HG03354 (cell line): ENCODE measurements around the gene FBRSL1.

Experiments used
- ATAC-seq: cut with Tn5 transposase; IDR thresholded peaks from one replicate; pipeline ENCODE4 v1.9.1; 2021; ENCODE audit warnings: mild to moderate bottlenecking; ENCODE audit not compliant: unreplicated experiment, poor library complexity, severe bottlenecking

Gene FBRSL1

DNA sequence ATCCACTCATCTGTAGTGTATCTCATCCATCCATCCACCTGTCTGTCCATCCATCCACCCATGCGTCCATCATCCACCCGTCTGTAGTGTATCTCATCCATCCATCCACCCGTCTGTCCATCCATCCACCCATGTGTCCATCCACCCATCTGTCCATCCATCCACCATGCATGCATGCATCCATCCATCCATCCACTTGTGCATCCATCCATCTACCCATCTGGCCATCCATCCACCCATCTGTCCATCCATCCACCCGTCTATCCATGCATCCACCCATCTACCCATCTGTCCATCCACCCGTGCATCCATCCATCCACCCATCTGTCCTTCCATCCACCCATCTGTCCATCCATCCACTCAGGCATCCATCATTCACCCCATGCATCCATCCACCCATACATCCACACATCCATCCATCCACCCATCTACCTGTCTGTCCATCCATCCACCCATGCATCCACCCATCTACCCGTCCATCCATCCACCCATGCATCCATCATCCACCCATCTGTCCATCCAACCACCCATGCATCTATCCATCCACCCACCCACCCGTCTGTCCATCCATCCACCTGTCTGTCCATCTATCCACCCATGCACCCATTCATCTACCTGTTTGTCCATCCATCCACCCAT lies 28.5 kb downstream of the FBRSL1 start:
- no peak for ATAC-seq

DNA sequence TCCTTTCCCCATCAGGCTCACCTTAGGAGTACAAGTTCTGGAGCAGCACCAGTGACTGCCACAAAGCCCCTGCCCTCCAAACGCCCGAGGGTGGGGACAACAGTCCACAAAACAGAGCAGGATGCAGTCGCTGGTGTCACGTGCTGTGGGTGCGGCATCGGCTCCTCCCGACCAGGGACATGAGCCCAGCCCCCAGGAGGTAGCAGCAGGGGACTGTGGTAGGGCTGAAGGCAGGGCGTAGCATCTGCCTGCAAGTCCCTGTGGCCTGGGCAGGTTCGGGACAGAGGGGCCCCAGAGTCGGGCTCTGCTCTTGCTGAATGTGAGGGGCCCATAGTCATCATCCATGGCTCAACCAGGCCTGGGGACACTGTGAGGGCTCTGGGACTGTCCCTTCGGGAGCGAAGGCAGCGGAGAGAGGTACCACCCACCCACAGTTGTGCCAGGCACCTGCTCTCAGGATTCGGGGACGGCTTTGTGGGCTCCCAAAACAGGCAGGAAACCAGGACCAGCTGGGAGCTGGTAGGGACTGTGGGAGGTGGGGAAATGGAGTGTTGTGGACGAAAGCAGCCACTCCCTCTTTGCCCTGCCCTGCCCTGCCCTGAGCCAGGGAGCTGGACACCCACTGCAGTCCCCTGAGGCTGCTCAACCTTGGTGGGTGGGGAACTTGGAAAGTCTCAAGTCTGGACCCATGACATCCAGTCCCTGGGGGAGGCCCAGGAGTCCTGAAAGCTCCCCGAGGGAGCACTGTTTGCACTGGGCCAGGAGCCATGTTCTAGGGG lies 30.7 kb downstream of the FBRSL1 start:
- ATAC-seq: no peak

DNA sequence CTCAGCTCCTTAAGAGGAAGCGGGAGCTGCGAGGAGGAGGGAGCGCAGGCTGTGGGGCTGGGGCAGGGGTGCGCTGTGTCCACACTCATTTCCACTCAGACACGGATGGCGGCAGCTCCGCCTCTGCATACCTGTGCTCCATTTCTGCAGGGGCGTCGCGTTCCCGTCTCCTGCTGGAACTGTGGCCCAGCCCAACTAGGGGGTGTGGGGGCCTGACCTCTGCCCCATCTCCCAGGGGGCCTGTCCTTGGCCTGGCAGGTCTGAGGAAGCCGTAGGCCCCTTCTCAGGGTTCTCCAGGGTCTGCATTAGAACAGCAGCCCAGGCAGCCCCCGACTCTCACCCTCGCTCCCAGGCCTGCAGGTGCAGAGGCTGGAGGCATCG lies 31.2 kb downstream of the FBRSL1 start:
- ATAC-seq: no peak

DNA sequence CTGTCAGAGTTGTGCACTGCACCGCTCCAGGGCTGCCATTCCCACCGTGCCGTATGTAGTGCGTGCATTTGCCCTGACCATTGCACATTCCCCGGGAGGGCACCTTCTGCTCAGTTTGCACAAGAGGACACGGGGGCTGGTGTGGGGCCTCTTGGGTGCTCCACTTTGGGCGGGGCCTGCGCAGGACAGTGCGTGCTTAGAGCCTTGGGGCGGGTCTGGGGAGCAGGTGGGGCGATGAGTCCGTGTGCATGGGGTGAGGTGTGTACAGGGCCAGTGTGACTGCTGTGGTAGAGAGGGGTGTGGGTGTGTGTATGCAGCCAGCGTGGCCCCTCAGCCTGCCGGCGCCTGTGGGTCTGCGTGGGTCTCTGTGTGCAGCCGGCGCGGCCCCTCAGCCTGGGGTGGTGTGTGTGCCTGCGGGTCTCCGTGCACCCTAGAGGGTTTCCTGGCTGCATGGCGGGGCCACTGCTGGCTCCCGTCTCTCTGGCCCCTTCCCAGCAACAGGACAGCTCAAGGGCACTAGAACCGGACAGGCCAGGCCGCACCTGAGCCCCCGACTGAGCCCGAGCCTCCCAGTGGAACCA lies 31.9 kb downstream of the FBRSL1 start:
- ATAC-seq: no peak

DNA sequence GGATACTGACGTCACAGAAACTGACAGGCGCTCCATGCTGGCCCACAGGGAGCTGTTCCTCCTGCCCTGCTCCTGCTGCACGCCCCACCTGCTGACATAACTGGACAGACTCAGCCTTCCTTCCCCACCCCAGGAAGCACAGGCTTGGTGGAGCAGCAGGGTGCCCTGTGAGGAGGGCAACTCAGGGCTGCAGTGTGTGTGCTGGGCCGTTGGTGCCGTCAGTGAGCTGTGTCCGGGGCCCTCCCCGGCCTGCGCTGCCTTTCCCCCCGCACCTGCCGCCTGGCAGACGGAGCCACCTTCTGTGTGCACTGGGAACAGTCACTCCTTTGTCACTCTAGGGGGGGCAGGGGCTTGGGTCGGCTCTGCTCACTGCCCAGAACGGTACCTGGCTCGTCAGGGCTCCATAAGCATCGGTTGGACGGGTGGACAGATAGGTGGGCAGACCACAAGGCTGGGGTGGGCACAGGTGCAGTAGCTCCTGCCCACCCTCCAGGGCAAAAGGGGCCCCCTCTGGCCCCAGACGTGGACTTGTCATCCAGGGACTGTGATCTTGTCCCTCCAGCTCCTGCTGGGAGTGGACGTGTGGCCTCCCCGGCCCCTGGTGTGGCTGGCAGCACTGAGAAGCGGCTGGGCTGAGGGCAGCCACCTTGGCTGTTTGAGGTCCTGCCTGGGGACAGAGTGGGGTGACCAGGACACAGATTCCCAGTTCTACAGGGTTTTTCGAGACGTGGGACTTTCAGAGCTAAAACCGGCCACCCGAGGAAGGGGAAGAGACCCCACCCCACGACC lies 32.8 kb downstream of the FBRSL1 start:
- ATAC-seq: no peak

DNA sequence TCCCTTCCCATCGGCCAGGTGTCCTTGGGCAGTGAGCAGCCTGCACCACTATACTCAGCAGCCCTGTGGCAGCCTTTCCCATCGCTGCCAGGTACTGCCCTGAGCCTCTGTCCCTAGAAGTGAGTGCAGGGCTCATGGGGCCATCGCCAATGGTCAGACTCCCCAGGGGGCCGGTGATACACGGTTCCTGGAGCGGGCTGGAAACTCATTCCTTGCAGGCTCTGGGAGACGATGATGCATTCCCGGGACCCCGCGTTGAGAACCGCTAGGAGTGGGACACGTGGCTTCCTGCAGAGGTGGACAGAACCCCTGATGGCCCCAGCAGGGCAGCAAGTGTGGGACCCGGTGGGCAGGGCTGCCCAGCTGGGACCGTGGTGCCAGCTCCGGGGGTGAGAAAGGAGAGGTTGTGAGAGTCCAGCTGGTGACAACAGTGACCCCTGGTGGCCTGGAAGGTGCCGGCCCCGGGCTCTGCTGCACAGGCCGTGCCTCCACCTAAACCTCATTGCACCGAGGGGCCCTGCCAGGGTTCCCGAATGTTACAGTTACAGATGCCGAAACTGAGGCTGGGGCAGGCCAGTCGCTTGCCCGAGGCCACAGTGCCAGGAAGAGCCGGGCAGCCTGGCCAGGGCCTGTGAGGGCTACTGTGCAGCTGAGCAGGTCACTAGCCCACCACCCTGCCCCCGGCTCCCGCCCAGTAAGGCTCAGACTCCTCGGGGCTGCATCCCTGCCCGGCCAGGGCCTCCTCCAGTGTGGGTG lies 33.8 kb downstream of the FBRSL1 start:
- no peak for ATAC-seq

DNA sequence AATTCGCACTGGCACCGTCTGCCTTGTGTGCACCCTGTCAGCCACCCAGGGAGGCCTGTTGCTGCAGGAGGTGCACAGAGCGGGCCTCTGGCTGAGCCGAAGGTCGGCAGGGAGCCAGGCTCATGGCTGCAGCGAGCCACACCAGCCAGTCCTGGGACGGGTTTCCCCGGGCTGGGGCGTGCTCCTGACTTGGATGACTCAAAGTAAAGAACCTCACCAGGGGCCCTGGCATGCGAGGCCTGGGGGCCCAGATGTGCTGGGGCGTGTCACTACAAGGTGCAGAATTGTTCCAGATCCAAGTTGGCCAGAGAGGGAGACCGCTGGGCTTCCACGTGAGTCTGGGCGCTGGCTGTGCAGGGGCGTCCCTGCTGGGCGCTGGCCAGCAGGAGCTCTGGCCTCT lies 34.5 kb downstream of the FBRSL1 start:
- ATAC-seq: no peak

GRCh38 chr12:132525011-132525832 lies 35.3 kb downstream of the FBRSL1 start:
- no peak for ATAC-seq

DNA sequence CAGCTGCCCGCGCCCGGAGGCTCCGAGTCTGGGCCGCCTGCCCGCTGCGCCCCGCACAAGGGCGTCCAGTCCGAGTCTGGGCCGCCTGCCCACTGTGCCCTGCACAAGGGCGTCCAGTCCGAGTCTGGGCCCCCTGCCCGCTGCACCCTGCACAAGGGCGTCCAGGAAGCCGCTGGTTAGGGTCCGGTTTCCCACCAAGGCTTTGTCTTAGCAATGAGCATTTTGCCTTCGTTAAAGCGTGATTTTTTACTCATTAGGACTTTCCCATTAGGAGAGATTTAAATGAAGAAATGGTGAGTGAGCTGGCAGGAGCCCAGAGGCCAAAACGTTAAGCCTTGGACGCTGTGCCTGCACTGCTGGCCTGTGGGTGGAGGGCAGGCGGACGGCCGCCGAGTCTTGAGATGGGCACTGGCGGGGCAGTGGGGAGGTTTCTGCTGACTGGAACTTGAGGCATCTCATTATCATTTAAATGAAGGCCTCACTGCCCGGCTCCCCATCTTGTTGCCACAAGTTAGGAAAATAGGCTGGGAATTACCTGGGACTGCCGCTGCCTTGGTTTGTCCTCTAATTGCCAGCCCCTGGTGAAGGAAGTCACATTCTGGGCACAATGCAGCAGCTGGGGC lies 36.0 kb downstream of the FBRSL1 start:
- ATAC-seq: no peak

GRCh38 chr12:132527186-132527882 lies 37.4 kb downstream of the FBRSL1 start:
- ATAC-seq: no peak

DNA sequence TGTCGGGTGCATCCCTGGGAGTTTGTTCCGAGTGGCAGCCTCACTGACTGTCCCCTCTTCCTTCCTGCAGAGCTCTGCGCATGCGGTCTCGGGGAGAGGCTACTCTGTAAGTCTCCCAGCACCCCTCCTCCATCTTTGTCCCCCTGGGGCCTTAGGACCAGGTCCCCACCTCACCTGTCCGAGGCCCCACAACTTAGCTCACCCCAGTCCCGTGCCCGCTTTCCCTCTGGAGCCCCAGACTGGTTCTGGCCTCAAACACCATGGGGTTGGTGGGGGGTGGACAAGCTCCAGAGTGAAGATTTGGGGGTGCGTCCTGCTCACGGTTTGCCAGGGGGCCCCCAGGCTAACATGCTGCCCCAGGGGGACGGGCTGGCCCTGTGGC lies 37.9 kb downstream of the FBRSL1 start:
- ATAC-seq: no peak

GRCh38 chr12:132528564-132529106 lies 38.7 kb downstream of the FBRSL1 start:
- no peak for ATAC-seq

DNA sequence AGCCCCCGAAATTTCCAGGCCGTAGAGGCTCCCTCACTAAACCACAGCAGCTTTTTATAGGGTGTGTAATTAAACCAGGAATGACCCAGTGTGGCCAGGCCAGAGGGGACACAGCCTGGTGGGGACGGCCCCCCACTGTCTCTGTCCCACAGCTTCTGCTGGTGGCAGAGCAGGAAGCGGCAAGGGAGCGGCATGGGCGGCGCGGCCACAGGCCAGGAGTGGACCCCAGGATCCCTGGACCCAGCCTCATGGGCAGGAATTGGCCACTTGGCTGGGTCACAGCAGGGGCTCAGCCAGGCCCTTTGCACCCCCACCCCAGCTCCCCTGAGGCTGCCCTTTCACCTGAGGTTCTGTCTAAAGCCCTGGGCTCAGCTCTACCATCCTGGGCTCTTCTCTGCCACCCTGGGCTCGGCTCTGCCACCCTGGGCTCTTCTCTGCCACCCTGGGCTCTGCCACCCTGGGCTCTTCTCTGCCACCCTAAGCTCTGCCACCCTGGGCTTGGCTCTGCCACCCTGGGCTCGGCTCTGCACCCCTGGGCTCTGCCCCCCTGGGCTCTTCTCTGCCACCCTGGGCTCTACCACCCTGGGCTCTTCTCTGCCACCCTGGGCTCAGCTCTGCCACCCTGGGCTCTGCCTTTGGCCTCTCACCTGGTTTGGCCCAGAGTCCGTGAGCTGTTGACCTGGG lies 39.3 kb downstream of the FBRSL1 start:
- ATAC-seq: no peak

GRCh38 chr12:132529906-132530305 lies 40.0 kb downstream of the FBRSL1 start:
- no peak for ATAC-seq

DNA sequence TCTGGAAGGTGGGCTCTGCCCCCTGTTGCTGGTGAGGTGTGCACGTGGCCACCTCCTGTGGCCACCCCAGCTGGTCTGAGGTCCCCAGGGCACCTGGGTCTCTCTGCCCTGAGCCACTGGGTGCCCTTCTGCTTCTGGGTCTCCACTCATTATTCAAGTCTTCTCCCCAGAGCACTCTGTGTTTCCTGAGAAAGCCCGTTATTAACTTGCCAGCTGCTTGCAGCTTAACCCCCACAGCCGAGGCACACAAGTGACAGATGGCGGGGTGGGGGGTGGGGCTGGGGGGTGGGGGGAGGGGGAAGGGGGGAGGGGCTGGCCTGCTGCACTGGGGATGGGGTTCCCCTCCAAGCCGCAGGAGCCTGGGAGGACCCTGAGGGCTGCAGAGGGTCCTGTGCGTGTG lies 40.5 kb downstream of the FBRSL1 start:
- no peak for ATAC-seq

DNA sequence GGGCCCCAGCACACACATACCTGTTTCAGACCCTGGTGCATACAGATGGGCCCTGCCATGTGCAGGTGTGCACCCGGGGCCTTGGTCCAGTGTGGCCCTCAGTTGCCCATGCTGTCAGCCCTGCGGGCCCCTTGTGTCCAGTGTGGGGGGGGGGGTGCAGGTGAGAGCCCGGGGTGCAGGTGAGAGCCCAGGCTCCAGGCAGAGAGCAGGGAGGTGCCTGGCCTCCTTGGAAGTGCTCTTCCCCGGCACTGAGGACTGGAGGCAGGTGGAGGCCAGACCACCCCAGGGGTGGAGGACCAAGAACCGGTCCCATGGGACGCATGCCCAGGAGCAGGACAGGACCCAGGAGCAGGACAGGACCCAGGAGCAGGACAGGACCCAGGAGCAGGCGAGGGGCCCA lies 40.9 kb downstream of the FBRSL1 start:
- no peak for ATAC-seq
